Measurements from ENCODE around the gene EPC1. TPM values are rescaled to one million over a fixed set of nuclear protein-coding genes. Genes with fewer than 3 reads are reported as not detected.

The EPC1 gene
- total RNA-seq, 1 donor from 2014 or later = 22.9 TPM

DNA sequence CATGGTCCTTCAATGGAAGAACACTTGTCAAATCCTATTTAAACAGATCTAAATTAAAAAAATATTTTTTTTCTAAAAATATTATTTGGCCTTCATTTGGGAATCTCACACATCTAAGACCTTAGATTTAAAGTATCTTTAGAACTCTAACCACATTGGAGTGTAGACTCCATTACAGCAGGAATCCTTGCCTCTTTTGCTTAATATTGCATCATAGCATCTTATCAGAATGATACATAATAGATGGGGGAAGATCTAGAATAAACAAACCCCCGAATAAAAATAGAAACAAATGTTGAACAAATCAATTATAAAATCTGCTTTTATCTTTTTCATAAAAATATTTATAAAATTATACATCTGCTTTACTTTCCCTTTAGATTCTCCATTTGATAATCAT, 27.6 kb upstream of the EPC1 start:
- Histone ChIP-seq H3K36me3 (ENCODE audit: control insufficient read depth, insufficient read depth, low read length) (peaks cover 2% of the 10 kb centered on the region), H3K4me3 (ENCODE audit: low read depth, low read length) (no peak overlapping the region), H3K27me3 (ENCODE audit: control insufficient read depth, insufficient read depth, low read length) (no peaks in the 10 kb centered on the region)
- TF ChIP-seq, protein P1, sequence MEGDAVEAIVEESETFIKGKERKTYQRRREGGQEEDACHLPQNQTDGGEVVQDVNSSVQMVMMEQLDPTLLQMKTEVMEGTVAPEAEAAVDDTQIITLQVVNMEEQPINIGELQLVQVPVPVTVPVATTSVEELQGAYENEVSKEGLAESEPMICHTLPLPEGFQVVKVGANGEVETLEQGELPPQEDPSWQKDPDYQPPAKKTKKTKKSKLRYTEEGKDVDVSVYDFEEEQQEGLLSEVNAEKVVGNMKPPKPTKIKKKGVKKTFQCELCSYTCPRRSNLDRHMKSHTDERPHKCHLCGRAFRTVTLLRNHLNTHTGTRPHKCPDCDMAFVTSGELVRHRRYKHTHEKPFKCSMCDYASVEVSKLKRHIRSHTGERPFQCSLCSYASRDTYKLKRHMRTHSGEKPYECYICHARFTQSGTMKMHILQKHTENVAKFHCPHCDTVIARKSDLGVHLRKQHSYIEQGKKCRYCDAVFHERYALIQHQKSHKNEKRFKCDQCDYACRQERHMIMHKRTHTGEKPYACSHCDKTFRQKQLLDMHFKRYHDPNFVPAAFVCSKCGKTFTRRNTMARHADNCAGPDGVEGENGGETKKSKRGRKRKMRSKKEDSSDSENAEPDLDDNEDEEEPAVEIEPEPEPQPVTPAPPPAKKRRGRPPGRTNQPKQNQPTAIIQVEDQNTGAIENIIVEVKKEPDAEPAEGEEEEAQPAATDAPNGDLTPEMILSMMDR (IDR thresholded peaks at IDR 0.05; ENCODE audit: insufficient read depth, low read length, poor library complexity, severe bottlenecking) = no peak
- no peak for DNase-seq (ENCODE audit: low read depth)

DNA sequence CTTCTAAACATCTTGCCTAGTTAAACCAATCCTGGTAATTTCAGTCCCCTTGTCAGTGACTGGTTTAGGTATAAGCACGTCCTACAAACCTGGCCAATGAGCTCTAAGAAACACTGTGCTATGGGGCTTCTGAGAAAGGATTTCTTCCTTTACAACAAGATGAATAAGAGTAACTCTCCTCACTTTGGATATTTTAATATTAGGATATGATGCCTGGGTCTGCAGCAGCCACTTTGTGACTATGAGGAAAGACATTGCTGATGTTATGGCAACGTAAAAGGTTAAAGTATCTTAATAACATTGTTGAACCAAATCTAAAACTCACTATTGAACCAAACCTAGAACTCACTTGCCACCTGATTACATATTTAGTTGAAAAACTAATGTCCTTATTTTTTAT, 26.5 kb upstream of the EPC1 start:
- Histone ChIP-seq H3K36me3 (ENCODE audit: control insufficient read depth, insufficient read depth, low read length) (peaks cover 2% of the 10 kb centered on the region), H3K27me3 (ENCODE audit: control insufficient read depth, insufficient read depth, low read length) (no peaks in the 10 kb centered on the region), H3K4me3 (ENCODE audit: low read depth, low read length) (no peak overlapping the region)
- DNase-seq (ENCODE audit: low read depth) = no peak
- TF ChIP-seq, protein P1 (IDR thresholded peaks at IDR 0.05; ENCODE audit: insufficient read depth, low read length, poor library complexity, severe bottlenecking) = no peak

DNA sequence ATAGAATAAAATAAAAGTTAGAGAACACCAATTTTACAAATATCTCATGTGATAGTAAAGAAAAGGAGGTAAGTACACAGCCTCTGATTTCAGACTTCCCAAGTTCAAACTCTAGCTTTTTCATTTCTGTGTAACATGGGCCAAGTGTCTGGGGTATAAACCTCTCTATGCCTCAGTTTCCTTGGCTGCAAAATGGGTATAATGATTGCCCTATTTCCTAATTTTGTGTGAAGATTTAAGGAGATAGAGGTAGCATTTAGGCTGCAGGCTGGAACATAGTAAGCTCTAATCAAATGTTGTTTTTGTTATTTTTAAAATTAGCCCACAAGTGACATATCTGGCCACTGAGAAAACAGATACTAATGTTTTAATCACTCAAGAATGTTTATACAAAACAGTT, 26.1 kb upstream of the EPC1 start:
- no peaks in the 10 kb centered on the region for H3K27me3 ChIP-seq (ENCODE audit: control insufficient read depth, insufficient read depth, low read length)
- no peak for DNase-seq (ENCODE audit: low read depth)
- peaks cover 2% of the 10 kb centered on the region for H3K36me3 ChIP-seq (ENCODE audit: control insufficient read depth, insufficient read depth, low read length)
- TF ChIP-seq, protein P1 (IDR thresholded peaks at IDR 0.05; ENCODE audit: insufficient read depth, low read length, poor library complexity, severe bottlenecking) = no peak
- no peak overlapping the region for H3K4me3 ChIP-seq (ENCODE audit: low read depth, low read length)

DNA sequence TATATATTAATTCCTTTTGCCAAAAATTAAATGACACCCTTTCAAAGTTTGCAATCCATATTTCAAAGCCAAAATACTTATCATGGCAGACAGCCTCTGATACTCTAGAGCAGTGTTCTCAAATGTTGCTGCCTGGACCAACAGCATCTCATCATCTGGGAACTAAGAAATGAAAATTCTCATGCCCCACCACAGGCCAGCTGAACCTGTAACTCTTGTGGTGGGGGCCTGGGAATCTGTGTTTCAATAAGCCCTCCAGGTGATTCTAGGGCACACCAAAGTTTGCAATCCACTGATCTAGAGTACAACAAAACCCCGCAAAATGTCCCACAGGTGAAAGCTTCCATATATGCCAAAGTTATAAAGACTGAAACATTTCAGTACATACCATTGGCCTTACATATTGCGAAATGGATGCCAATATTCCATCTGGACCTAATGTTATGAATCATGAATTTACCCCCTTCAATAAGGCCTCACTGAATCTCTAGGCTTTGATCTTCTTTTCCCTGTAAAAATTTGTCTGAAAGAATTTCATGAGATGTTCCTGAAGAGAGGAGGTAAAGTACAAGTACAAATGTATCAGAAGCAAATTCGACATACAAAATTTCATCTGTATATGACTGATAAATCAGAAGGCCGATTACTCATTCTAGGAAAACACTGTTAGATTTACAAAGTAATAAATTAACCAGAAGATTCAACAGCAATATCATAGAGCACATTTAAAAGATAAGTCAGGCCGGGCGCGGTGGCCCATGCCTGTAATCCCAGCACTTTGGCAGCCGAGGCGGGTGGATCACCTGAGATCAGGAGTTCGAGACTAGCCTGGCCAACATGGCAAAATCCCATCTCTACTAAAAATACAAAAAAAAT, 25.3 kb upstream of the EPC1 start:
- H3K27me3 ChIP-seq (ENCODE audit: control insufficient read depth, insufficient read depth, low read length) = no peaks in the 10 kb centered on the region

DNA sequence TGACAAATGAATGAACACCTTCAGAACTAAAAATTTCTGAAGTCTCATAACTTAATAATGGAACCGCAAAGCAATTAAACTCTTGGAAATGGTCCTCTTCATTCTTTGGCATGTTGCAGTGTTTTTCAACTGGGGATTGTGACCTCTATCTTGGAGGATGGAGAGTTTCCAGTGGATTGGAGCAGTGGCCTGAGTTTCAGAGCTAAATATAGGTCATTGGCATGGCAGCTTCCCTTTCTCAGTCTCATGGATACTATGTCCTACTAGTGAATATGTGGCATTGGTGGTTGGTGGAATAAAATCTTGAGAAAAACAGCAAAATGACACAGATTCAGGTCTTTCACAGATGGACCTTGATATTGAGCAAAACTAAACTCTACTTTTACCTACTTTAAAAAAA, 24.1 kb upstream of the EPC1 start:
- Histone ChIP-seq H3K36me3 (ENCODE audit: control insufficient read depth, insufficient read depth, low read length) (peaks cover 2% of the 10 kb centered on the region), H3K27me3 (ENCODE audit: control insufficient read depth, insufficient read depth, low read length) (no peaks in the 10 kb centered on the region), H3K4me3 (ENCODE audit: low read depth, low read length) (no peak overlapping the region)
- no peak for DNase-seq (ENCODE audit: low read depth)
- TF ChIP-seq, protein P1 (IDR thresholded peaks at IDR 0.05; ENCODE audit: insufficient read depth, low read length, poor library complexity, severe bottlenecking) = no peak

More for the DNA sequence above, 25.3 kb upstream of the EPC1 start:
- Histone ChIP-seq H3K36me3 (ENCODE audit: control insufficient read depth, insufficient read depth, low read length) (peaks cover 2% of the 10 kb centered on the region), H3K4me3 (ENCODE audit: low read depth, low read length) (no peak overlapping the region)
- DNase-seq (ENCODE audit: low read depth) = no peak
- TF ChIP-seq, protein P1 (IDR thresholded peaks at IDR 0.05; ENCODE audit: insufficient read depth, low read length, poor library complexity, severe bottlenecking) = no peak
